Spleen (tissue), 11 donors: ENCODE data around the gene RBM34. TPM values are rescaled to one million over a fixed set of nuclear protein-coding genes. Genes with fewer than 3 reads are reported as not detected.
"Not testable (repeated sequence)": the region's sequence is repeated elsewhere in the genome, so short reads cannot be mapped to it uniquely, and the experiment has no call there.

Experiments
- DNase-seq: peaks from one replicate; pipeline ENCODE4 v3.0.0-alpha.2; 2020
- H3K27ac ChIP-seq, 8 donors: fragments of 200-600 bp; sonication (generic) in 7 of 8; 1 replicate in 4 of 8; 2 replicates in 4 of 8; pipeline versions ENCODE4 v1.5.0 to v1.8.0; 2016 to 2021; ENCODE audit warnings: inconsistent platforms in 4 of 8, mild to moderate bottlenecking in 4 of 8, moderate library complexity in 1 of 8
- H3K27me3 ChIP-seq, 7 donors: fragments of 200-600 bp; sonication (generic) in 6 of 7; replicated peaks in 1 of 7; 1 replicate in 4 of 7; 2 replicates in 3 of 7; pipeline versions ENCODE4 v1.5.0 to v1.8.0; 2016 to 2021; ENCODE audit warnings: inconsistent platforms in 3 of 7, mild to moderate bottlenecking in 1 of 7
- H3K36me3 ChIP-seq, 6 donors: fragments of 200-600 bp; sonication (generic) in 5 of 6; 1 replicate in 4 of 6; 2 replicates in 2 of 6; pipeline versions ENCODE4 v1.5.0 to v1.8.0; 2016 to 2021; ENCODE audit warnings: inconsistent platforms in 2 of 6
- H3K4me1 ChIP-seq, 6 donors: fragments of 200-600 bp; sonication (generic) in 5 of 6; 1 replicate in 3 of 6; 2 replicates in 3 of 6; pipeline versions ENCODE4 v1.5.0 to v1.8.0; 2016 to 2021; ENCODE audit warnings: inconsistent platforms in 3 of 6
- H3K4me3 ChIP-seq, 8 donors: fragments of 200-600 bp; sonication (generic) in 7 of 8; 1 replicate in 4 of 8; 2 replicates in 4 of 8; pipeline versions ENCODE4 v1.5.0 to v1.8.0; 2016 to 2021; ENCODE audit warnings: inconsistent platforms in 4 of 8, mild to moderate bottlenecking in 4 of 8, moderate library complexity in 2 of 8
- H3K9me3 ChIP-seq, 8 donors: fragments of 200-600 bp; sonication (generic) in 7 of 8; 1 replicate in 4 of 8; 2 replicates in 4 of 8; pipeline versions ENCODE4 v1.5.0 to v1.8.0; 2016 to 2021; ENCODE audit warnings: inconsistent platforms in 4 of 8
- CTCF ChIP-seq, 11 experiments: fragments of 200-600 bp in 7 of 11; fragments of 450-650 bp in 4 of 11; sonication (generic) in 4 of 11; IDR thresholded peaks in 8 of 11; conservative IDR thresholded peaks in 3 of 11; 1 replicate in 7 of 11; 2 replicates in 4 of 11; pipeline versions ENCODE4 v1.4.0 to v1.8.0; 2016 to 2021; ENCODE audit warnings: antibody characterized with exemption in 11 of 11, inconsistent platforms in 4 of 11, mild to moderate bottlenecking in 1 of 11
- POLR2A ChIP-seq, 3 donors: fragments of 450-650 bp; IDR thresholded peaks; one replicate each; pipeline ENCODE4 v1.5.1; 2017; ENCODE audit warnings: antibody characterized with exemption in 3 of 3, mild to moderate bottlenecking in 1 of 3
- POLR2AphosphoS5 ChIP-seq, 3 donors: sonication (generic); formaldehyde crosslinking; IDR thresholded peaks; one replicate each; pipeline ENCODE4 v1.5.1; 2017; ENCODE audit warnings: antibody characterized with exemption in 3 of 3
- WGBS, 5 donors: extraction: QIAGEN DNeasy Blood & Tissue Kit in 3 of 5; methylation state at CpG; one replicate each; pipeline versions ENCODE4 v1.1.5 to v1.1.7; 2013 to 2018; 5-methylcytosine and 5-hydroxymethylcytosine counted together
- intact Hi-C: fragments of 100-400 bp; cut with DNase I; formaldehyde crosslinking; loops from one replicate; pipeline ENCODE4 v1.15.0; 2023; ENCODE audit warnings: low total_unique reads
- polyA plus RNA-seq, 3 donors: library from polyadenylated mRNA; stranded (reverse); fragments of 200-250 nt; gene quantifications; one replicate each; pipeline ENCODE4 v1.2.1, GENCODE V29; 2013
- total RNA-seq, 7 donors: library from RNA; depleted of rRNA in 3 of 7; stranded (reverse); fragments of >200 nt in 3 of 7; fragmentation: NEBNext Ultra II Directional in 4 of 7; extraction: Animal tissue kit (Norgen Biotek cat#: 25700) in 4 of 7; gene quantifications; one replicate each; pipeline versions ENCODE4 v1.1.0 to v1.2.1, GENCODE V29; 2016 to 2021
- donor health status: healthy with polysubstance abuse.
- donor health status: DM: no; HTN: no; CAD: no; lungs with moderate emphysema.
- donor health status: DM: no; HTN: no; CAD: no.
- donor health status: Bipolar disorder and iron deficiency.
- donor health status: healthy.
- donor health status: DM: no; HTN: no; CAD: no.
- donor health status: DM: yes; HTN: yes; CAD: no.

RBM34 gene
- total and polyA plus RNA-seq, 10 donors, result 24.7 to 107 (median 55.5) TPM

GRCh38 chr1:235100194-235100772, 60.8 kb downstream of the RBM34 start:
- H3K9me3 ChIP-seq, result no peaks in the 10 kb centered on the region
- whole genome bisulfite sequencing, 5 donors, result 54 to 77% (median 61%) methylated on average over 13 of the region's 13 CpGs
- DNase-seq, result no peak
- no peaks in the 10 kb centered on the region for H3K36me3 ChIP-seq
- intact Hi-C loops, result no loop called here
- H3K4me3 ChIP-seq, result no peak overlapping the region
- TF ChIP-seq CTCF (IDR thresholded peaks at IDR 0.05 in 8 of 11, conservative IDR thresholded peaks at IDR 0.05 in 3 of 11) (no peak), POLR2A (IDR thresholded peaks at IDR 0.05) (no peak), POLR2AphosphoS5 (IDR thresholded peaks at IDR 0.05) (peak in 1 of 3 donors; percentile 30)
- H3K4me1 ChIP-seq, result peaks cover 0 to 19% (median 13%) of the 10 kb centered on the region in 6 donors
- H3K27ac ChIP-seq, result no peak overlapping the region
- H3K27me3 ChIP-seq, result no peaks in the 10 kb centered on the region

GRCh38 chr1:235098991-235099390, 62.1 kb downstream of the RBM34 start:
- no peaks in the 10 kb centered on the region for H3K36me3 ChIP-seq
- DNase-seq, result no peak
- peaks cover 0 to 8% (median 4%) of the 10 kb centered on the region in 6 donors for H3K4me1 ChIP-seq
- TF ChIP-seq POLR2AphosphoS5 (IDR thresholded peaks at IDR 0.05) (no peak), POLR2A (IDR thresholded peaks at IDR 0.05) (no peak), CTCF (IDR thresholded peaks at IDR 0.05 in 8 of 11, conservative IDR thresholded peaks at IDR 0.05 in 3 of 11) (no peak)
- intact Hi-C loops, result no loop called here
- H3K9me3 ChIP-seq, result no peaks in the 10 kb centered on the region
- no peak overlapping the region for H3K4me3 ChIP-seq
- H3K27me3 ChIP-seq, result no peaks in the 10 kb centered on the region
- H3K27ac ChIP-seq, result no peak overlapping the region
- WGBS, 5 donors, result 90 to 97% (median 96%) methylated on average over 9 of the region's 9 CpGs

- Histone ChIP-seq H3K27ac (no peak overlapping the region), H3K4me1 (peaks cover 0 to 8% (median 5%) of the 10 kb centered on the region in 6 donors), H3K36me3 (no peaks in the 10 kb centered on the region), H3K4me3 (no peak overlapping the region), H3K9me3 (no peaks in the 10 kb centered on the region), H3K27me3 (no peaks in the 10 kb centered on the region)
- no peak for DNase-seq
- intact Hi-C loops, result no loop called here
- TF ChIP-seq CTCF (IDR thresholded peaks at IDR 0.05 in 8 of 11, conservative IDR thresholded peaks at IDR 0.05 in 3 of 11), result no peak
- TF ChIP-seq POLR2A (IDR thresholded peaks at IDR 0.05), result no peak
- no peak for TF ChIP-seq POLR2AphosphoS5 (IDR thresholded peaks at IDR 0.05)
- 73 to 92% (median 81%) methylated on average over 6 of the region's 6 CpGs for WGBS, 5 donors
Observed at GRCh38 chr1:235098547-235098946, 62.5 kb downstream of the RBM34 start.

- H3K9me3 ChIP-seq, H3K36me3 ChIP-seq, H3K27ac ChIP-seq, H3K27me3 ChIP-seq, H3K4me3 ChIP-seq, intact Hi-C loops, DNase-seq: not testable (repeated sequence)
- peaks cover 0 to 13% (median 8%) of the 10 kb centered on the region in 6 donors for H3K4me1 ChIP-seq
- WGBS, 5 donors, result 84 to 90% (median 90%) methylated on average over 14 of the region's 14 CpGs
Observed at GRCh38 chr1:235097501-235097900, 63.5 kb downstream of the RBM34 start.
